HEK293T (cell line): ENCODE results near the gene KIRREL3.

Experiments
- BHLHE40 ChIP-seq: fragments of 450-650 bp; IDR thresholded peaks from 2 replicates; pipeline ENCODE4 v1.6.1; 2016; ENCODE audit warnings: mild to moderate bottlenecking, moderate library complexity, borderline replicate concordance
- CTBP1 ChIP-seq: fragments of 450-650 bp; IDR thresholded peaks from 2 replicates; pipeline ENCODE4 v1.6.1; 2016; ENCODE audit warnings: borderline replicate concordance
- ELF4 ChIP-seq: fragments of 450-650 bp; IDR thresholded peaks from 2 replicates; pipeline ENCODE4 v1.6.1; 2017; ENCODE audit warnings: antibody characterized with exemption
- FOXA1 ChIP-seq: fragments of 450-650 bp; IDR thresholded peaks from 2 replicates; pipeline ENCODE4 v1.6.1; 2016; ENCODE audit warnings: mild to moderate bottlenecking
- FOXK2 ChIP-seq: fragments of 450-650 bp; IDR thresholded peaks from 2 replicates; pipeline ENCODE4 v1.6.1; 2016; ENCODE audit warnings: mild to moderate bottlenecking
- FOXM1 ChIP-seq: fragments of 450-650 bp; IDR thresholded peaks from 2 replicates; pipeline ENCODE4 v1.6.1; 2017; ENCODE audit warnings: mild to moderate bottlenecking, borderline replicate concordance
- HDGF ChIP-seq: fragments of 450-650 bp; IDR thresholded peaks from 2 replicates; pipeline ENCODE4 v1.6.1; 2017; ENCODE audit warnings: antibody characterized with exemption, borderline replicate concordance
- L3MBTL2 ChIP-seq: fragments of 450-650 bp; conservative IDR thresholded peaks from 2 replicates; pipeline ENCODE4 v1.6.1; 2016; ENCODE audit warnings: mild to moderate bottlenecking
- SP1 ChIP-seq: fragments of 450-650 bp; IDR thresholded peaks from 2 replicates; pipeline ENCODE4 v1.6.1; 2017
- SUZ12 ChIP-seq: fragments of 450-650 bp; IDR thresholded peaks from 2 replicates; pipeline ENCODE4 v1.6.1; 2016; ENCODE audit warnings: mild to moderate bottlenecking
- TARDBP ChIP-seq: fragments of 450-650 bp; IDR thresholded peaks from 2 replicates; pipeline ENCODE4 v1.6.1; 2016
- ZNF384 ChIP-seq: fragments of 450-650 bp; IDR thresholded peaks from 2 replicates; pipeline ENCODE4 v1.6.1; 2016
- TF ChIP-seq, protein P1 (sequence below): fragments of 450-650 bp; IDR thresholded peaks from 2 replicates; pipeline ENCODE4 v1.6.1; 2016

DNA sequence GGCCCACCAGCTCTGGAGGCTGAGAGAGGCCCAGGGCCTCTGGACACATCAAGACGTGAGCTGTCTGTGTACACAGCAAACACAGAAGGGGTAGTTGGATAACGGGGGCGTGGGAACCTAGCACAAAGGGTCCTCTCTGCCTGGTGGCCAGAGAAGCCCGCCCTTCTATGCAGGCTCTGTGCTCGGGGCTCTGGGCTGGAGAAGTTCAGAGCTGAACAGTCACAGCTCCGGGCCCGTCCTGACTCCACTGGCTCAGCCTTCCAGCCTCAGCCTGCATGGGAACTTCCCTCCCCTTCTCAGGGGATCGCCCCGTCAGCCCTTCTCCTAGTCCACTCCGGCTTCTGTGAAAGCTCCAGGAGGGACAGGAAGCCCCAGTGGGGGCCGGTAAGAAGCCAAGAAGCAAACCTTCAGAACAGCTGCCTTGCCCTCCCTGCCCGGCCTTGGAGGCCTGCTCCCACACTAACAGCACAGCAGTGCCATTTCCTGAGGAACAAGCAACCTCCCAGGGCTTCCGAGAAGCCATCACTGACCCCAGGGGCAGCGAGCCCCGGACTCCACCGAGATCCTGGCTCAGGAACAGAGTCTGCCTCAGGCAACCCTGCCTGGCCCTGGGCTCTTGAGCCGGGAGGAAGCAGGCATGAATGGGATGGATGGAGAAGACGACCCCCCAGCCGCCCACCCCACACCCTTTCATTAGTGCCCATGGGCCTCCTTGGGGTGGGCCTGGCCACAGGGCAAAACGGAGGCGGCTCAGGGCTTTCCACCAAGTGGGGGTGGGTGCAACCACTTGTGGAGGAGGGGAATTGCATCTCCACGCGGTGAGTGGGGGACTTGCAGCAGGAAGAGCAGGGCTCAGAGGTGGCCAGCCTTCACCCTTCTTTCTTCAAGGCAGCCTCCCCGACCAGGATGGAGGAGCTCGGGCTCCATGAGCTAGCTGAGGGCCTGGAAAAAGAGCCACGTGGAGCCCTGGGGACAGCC is 525.3 kb downstream of the KIRREL3 start:
- no peak for TF ChIP-seq SP1
- no peak for TF ChIP-seq FOXA1
- TF ChIP-seq FOXM1 = no peak
- TF ChIP-seq ZNF384 = no peak
- no peak for TF ChIP-seq FOXK2
- no peak for TF ChIP-seq L3MBTL2
- TF ChIP-seq SUZ12 = no peak
- TF ChIP-seq CTBP1 = no peak
- no peak for TF ChIP-seq HDGF
- TF ChIP-seq BHLHE40 = no peak
- no peak for TF ChIP-seq TARDBP
- TF ChIP-seq ELF4 = no peak
- TF ChIP-seq, protein P1, sequence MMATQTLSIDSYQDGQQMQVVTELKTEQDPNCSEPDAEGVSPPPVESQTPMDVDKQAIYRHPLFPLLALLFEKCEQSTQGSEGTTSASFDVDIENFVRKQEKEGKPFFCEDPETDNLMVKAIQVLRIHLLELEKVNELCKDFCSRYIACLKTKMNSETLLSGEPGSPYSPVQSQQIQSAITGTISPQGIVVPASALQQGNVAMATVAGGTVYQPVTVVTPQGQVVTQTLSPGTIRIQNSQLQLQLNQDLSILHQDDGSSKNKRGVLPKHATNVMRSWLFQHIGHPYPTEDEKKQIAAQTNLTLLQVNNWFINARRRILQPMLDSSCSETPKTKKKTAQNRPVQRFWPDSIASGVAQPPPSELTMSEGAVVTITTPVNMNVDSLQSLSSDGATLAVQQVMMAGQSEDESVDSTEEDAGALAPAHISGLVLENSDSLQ = no peak
